Measurements from ENCODE around the gene TSKU.

Gene TSKU

DNA sequence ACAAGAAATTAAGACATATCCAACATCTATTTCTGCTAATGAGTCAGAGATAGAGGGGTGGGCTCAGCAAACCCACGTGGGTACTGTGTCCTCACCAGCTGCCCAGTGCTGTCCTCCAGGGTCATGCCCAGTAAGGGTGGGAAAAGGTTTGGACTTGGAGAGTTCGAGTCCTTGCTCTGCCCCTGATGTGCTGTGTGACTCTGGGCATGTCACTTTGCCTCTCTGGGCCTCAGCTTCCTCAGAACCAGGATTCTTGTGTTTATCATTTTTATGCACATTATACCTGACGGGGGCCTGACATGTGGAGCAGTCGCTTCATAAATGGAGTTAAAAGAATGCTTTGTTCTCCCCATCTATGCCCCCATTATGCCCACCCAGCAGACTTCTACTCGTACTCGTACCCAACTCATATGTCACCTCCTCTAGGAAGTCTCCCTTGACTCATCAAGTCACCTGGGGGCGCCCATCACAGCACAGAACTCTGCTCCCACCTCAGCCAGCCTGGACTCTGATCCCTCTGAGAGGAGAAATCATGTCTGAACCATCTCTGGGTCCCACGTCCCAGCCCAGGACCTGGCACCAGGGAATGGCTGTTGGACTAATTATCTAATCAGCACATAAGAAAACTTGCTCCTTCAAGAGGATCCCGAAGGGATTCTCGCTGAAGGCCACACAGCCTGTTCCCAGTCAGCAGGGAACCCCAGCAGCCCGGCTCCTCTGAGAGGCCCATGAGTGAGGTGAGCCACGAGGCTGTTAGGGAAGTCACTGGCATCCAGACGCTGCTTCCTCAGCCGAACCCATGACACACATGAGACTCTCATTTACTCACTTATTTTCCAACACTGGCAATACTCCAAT, 38.7 kb upstream of the TSKU start:
- Histone ChIP-seq H3K27me3 (ENCODE audit: control insufficient read depth, insufficient read depth, low read length) (no peaks in the 10 kb centered on the region), H3K4me3 (ENCODE audit: low read depth, low read length) (no peak overlapping the region), H3K9me3 (ENCODE audit: control insufficient read depth, insufficient read depth, low read depth, low read length) (no peaks in the 10 kb centered on the region), H3K4me1 (ENCODE audit: control insufficient read depth, insufficient read depth, low read length) (peaks cover 10% of the 10 kb centered on the region), H3K27ac (ENCODE audit: low read depth, low read length) (no peak overlapping the region), H3K36me3 (ENCODE audit: control insufficient read depth, insufficient read depth, low read length) (no peaks in the 10 kb centered on the region), H3K9ac (ENCODE audit: low read length) (no peak overlapping the region)

GRCh38 chr11:76745044-76745376, 38.1 kb upstream of the TSKU start:
- Histone ChIP-seq H3K27me3 (ENCODE audit: control insufficient read depth, insufficient read depth, low read length) (no peaks in the 10 kb centered on the region), H3K36me3 (ENCODE audit: control insufficient read depth, insufficient read depth, low read length) (no peaks in the 10 kb centered on the region), H3K4me3 (ENCODE audit: low read depth, low read length) (no peak overlapping the region), H3K27ac (ENCODE audit: low read depth, low read length) (no peak overlapping the region), H3K9ac (ENCODE audit: low read length) (no peak overlapping the region), H3K9me3 (ENCODE audit: control insufficient read depth, insufficient read depth, low read depth, low read length) (no peaks in the 10 kb centered on the region), H3K4me1 (ENCODE audit: control insufficient read depth, insufficient read depth, low read length) (peaks cover 10% of the 10 kb centered on the region)

DNA sequence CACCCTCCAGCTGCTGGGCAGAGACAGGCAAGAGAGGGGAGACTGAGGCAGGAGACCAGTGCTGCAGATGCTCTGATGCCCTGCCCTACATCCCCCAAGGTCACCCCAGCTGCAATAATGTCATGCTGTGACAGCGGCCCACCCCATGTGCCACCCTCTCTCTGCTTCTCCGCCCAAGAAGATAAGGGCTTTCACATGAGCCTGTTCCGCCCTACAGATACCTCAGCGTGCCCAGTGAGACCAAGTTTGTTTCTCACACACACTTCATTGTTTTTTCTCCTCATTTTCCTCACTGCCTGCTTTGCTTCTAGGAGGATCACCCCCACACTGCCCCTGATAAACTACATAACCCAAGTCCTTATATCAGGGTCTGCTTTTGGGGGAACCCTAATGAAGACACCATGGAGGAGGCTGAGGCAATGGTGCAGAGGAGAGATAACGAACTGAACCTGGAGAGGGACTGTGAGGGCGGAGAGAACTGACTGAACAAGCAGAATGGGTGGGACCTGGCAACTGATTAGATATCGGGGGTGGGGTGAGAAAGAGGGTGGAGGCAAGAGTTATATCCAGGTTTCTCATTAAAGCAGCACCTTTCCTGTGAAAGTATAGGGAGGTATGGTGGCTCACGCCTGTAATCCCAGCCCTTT, 37.5 kb upstream of the TSKU start:
- no peaks in the 10 kb centered on the region for H3K27me3 ChIP-seq (ENCODE audit: control insufficient read depth, insufficient read depth, low read length)
- no peaks in the 10 kb centered on the region for H3K36me3 ChIP-seq (ENCODE audit: control insufficient read depth, insufficient read depth, low read length)
- no peak overlapping the region for H3K27ac ChIP-seq (ENCODE audit: low read depth, low read length)
- no peak overlapping the region for H3K9ac ChIP-seq (ENCODE audit: low read length)
- H3K4me3 ChIP-seq (ENCODE audit: low read depth, low read length): no peak overlapping the region
- H3K4me1 ChIP-seq (ENCODE audit: control insufficient read depth, insufficient read depth, low read length): peaks cover 10% of the 10 kb centered on the region
- no peaks in the 10 kb centered on the region for H3K9me3 ChIP-seq (ENCODE audit: control insufficient read depth, insufficient read depth, low read depth, low read length)

GRCh38 chr11:76747153-76747914, 35.8 kb upstream of the TSKU start:
- Histone ChIP-seq H3K27ac (ENCODE audit: low read depth, low read length) (no peak overlapping the region), H3K4me3 (ENCODE audit: low read depth, low read length) (no peak overlapping the region), H3K27me3 (ENCODE audit: control insufficient read depth, insufficient read depth, low read length) (no peaks in the 10 kb centered on the region), H3K4me1 (ENCODE audit: control insufficient read depth, insufficient read depth, low read length) (peaks cover 16% of the 10 kb centered on the region), H3K36me3 (ENCODE audit: control insufficient read depth, insufficient read depth, low read length) (no peaks in the 10 kb centered on the region), H3K9me3 (ENCODE audit: control insufficient read depth, insufficient read depth, low read depth, low read length) (no peaks in the 10 kb centered on the region), H3K9ac (ENCODE audit: low read length) (no peak overlapping the region)

DNA sequence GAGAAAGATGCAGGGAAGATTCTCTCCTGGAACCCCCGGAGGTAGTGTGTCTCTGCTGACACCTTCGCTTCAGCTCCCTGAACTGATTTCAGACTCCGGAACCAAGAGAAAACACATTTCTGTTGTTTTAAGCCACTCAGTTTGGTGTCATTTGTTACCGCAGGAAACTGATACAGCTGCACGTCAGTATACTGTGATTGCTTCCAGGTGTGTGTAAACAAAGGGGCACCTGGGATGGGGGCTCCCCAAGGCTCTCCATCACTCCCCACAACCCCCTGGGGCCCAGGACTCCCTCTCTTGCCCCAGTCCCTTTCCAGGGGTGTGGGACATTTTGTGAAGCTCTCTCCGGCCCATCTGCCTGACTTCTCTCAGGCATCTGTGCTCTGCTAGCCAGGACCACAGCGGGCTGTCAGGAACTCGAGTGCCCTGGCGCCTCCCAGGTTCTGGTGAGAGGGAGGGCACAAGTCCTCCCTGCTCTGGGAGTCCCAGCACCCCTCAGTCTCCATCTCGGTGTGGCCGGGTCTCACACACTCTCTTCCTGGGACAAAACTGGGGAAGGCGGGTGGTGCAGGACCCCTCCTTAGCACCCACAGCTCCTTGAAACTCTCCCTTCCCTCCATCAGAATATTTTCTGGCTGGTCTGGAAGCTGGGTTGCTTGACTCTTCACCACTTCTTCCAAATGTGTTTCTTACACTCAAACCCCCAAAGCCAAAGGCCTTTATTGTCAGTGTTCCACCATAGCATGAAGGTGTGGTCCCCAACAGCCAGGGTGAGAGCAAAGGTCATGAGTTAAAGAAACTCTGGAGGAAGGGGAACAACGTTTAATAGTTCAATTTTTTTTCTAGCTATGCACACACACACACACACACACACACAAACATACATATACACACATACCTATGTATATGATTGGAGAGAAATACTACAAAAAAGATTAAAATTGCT, 35.0 kb upstream of the TSKU start:
- Histone ChIP-seq H3K4me3 (ENCODE audit: low read depth, low read length) (no peak overlapping the region), H3K36me3 (ENCODE audit: control insufficient read depth, insufficient read depth, low read length) (no peaks in the 10 kb centered on the region), H3K4me1 (ENCODE audit: control insufficient read depth, insufficient read depth, low read length) (peaks cover 22% of the 10 kb centered on the region), H3K9me3 (ENCODE audit: control insufficient read depth, insufficient read depth, low read depth, low read length) (no peaks in the 10 kb centered on the region), H3K27ac (ENCODE audit: low read depth, low read length) (no peak overlapping the region), H3K27me3 (ENCODE audit: control insufficient read depth, insufficient read depth, low read length) (no peaks in the 10 kb centered on the region), H3K9ac (ENCODE audit: low read length) (no peak overlapping the region)

GRCh38 chr11:76748948-76749347, 34.2 kb upstream of the TSKU start:
- H3K27ac ChIP-seq (ENCODE audit: low read depth, low read length): no peak overlapping the region
- no peaks in the 10 kb centered on the region for H3K9me3 ChIP-seq (ENCODE audit: control insufficient read depth, insufficient read depth, low read depth, low read length)
- H3K4me1 ChIP-seq (ENCODE audit: control insufficient read depth, insufficient read depth, low read length): peaks cover 22% of the 10 kb centered on the region
- H3K9ac ChIP-seq (ENCODE audit: low read length): no peak overlapping the region
- no peaks in the 10 kb centered on the region for H3K27me3 ChIP-seq (ENCODE audit: control insufficient read depth, insufficient read depth, low read length)
- no peaks in the 10 kb centered on the region for H3K36me3 ChIP-seq (ENCODE audit: control insufficient read depth, insufficient read depth, low read length)
- no peak overlapping the region for H3K4me3 ChIP-seq (ENCODE audit: low read depth, low read length)

DNA sequence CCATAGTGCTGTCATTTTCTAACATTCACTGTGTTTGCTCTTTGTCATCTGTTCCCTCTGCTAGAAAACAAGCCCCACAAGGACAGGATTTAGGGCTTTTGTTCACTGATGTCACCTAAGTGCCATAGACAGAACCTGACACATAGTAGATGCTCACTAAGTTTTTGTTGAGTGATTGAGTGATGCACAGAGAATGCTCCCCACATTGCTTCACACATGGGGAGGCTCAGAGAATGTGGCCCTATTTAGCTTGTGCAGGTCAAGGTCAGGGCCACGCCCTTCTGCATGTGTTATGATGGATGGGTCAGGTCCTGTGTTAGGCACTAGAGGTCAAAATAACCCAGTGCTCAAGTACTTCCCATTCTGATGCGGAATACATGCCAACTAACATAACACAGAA, 33.1 kb upstream of the TSKU start:
- H3K4me3 ChIP-seq (ENCODE audit: low read depth, low read length): no peak overlapping the region
- H3K4me1 ChIP-seq (ENCODE audit: control insufficient read depth, insufficient read depth, low read length): peaks cover 22% of the 10 kb centered on the region

GRCh38 chr11:76750746-76751145, 32.4 kb upstream of the TSKU start:
- H3K4me3 ChIP-seq (ENCODE audit: low read depth, low read length): no peak overlapping the region
- H3K27ac ChIP-seq (ENCODE audit: low read depth, low read length): no peak overlapping the region
- H3K27me3 ChIP-seq (ENCODE audit: control insufficient read depth, insufficient read depth, low read length): no peaks in the 10 kb centered on the region
- peaks cover 17% of the 10 kb centered on the region for H3K4me1 ChIP-seq (ENCODE audit: control insufficient read depth, insufficient read depth, low read length)
- no peak overlapping the region for H3K9ac ChIP-seq (ENCODE audit: low read length)
- no peaks in the 10 kb centered on the region for H3K36me3 ChIP-seq (ENCODE audit: control insufficient read depth, insufficient read depth, low read length)
- H3K9me3 ChIP-seq (ENCODE audit: control insufficient read depth, insufficient read depth, low read depth, low read length): no peaks in the 10 kb centered on the region

More for the DNA sequence above, 33.1 kb upstream of the TSKU start:
- no peaks in the 10 kb centered on the region for H3K27me3 ChIP-seq (ENCODE audit: control insufficient read depth, insufficient read depth, low read length)
- no peak overlapping the region for H3K9ac ChIP-seq (ENCODE audit: low read length)
- H3K36me3 ChIP-seq (ENCODE audit: control insufficient read depth, insufficient read depth, low read length): no peaks in the 10 kb centered on the region
- no peak overlapping the region for H3K27ac ChIP-seq (ENCODE audit: low read depth, low read length)
- H3K9me3 ChIP-seq (ENCODE audit: control insufficient read depth, insufficient read depth, low read depth, low read length): no peaks in the 10 kb centered on the region

DNA sequence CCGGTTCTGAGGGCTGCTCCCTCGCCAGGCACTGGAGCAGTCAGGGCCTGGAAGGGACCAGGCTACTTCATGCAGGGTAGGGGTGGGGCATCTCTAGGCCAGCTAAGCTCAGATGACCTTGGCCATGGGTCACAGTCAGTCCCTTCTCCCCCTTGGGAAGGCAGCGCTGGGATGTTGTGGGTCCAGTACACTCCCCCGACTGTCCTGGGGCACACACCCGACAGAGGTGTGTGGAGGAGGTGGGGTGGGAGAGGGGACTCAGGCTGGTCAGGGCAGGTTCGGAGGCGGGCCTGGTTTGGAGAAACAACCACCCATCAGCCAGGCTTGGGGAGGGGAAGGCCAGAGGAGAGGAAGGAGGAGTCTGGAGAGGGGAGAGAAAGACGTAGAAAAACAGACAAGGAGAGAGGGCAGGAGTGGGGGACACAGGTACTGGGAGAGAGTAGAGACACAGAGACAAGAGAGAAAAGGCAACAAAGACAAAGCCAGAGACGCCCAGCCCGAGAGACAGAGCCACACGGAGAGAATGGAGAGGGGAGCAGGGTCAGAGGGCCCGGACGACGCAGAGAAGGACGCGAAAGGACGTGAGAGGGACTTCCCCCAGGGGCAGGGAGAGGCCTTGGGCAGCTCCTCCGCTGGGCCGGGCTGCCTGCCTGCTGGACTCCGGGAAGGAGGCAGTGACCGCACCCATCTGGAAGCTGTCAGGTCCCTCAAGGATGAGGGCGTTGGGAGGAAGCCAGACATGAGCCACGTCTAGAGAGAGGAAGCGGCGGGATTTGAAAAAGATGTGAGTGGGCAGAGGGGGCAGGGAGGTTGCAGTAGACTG, 30.6 kb upstream of the TSKU start:
- no peaks in the 10 kb centered on the region for H3K27me3 ChIP-seq (ENCODE audit: control insufficient read depth, insufficient read depth, low read length)
- H3K27ac ChIP-seq (ENCODE audit: low read depth, low read length): no peak overlapping the region
- H3K4me3 ChIP-seq (ENCODE audit: low read depth, low read length): no peak overlapping the region
- H3K36me3 ChIP-seq (ENCODE audit: control insufficient read depth, insufficient read depth, low read length): no peaks in the 10 kb centered on the region
- no peak overlapping the region for H3K9ac ChIP-seq (ENCODE audit: low read length)
- peaks cover 15% of the 10 kb centered on the region for H3K4me1 ChIP-seq (ENCODE audit: control insufficient read depth, insufficient read depth, low read length)
- H3K9me3 ChIP-seq (ENCODE audit: control insufficient read depth, insufficient read depth, low read depth, low read length): no peaks in the 10 kb centered on the region

DNA sequence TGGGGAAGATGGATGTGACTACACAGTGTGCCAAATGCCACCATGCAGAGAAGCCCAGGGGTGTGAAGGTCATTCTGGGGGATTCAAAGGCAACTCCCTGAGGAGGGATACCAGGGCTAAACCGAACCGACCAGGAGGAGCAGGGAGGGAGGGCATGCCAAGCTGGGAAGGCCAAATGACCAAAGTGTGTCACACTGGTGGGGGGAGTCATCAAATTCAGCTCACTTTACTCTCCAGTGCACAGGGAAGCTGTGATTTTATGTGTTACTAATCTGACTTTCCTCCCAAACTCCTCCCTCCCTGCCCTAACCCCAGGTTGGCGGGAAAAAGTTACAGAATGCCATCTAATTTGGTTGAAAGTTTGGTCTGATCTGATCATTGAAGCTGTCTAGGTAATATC, 29.7 kb upstream of the TSKU start:
- Histone ChIP-seq H3K27me3 (ENCODE audit: control insufficient read depth, insufficient read depth, low read length) (no peaks in the 10 kb centered on the region), H3K4me1 (ENCODE audit: control insufficient read depth, insufficient read depth, low read length) (peaks cover 12% of the 10 kb centered on the region), H3K4me3 (ENCODE audit: low read depth, low read length) (no peak overlapping the region), H3K36me3 (ENCODE audit: control insufficient read depth, insufficient read depth, low read length) (no peaks in the 10 kb centered on the region), H3K9me3 (ENCODE audit: control insufficient read depth, insufficient read depth, low read depth, low read length) (no peaks in the 10 kb centered on the region), H3K27ac (ENCODE audit: low read depth, low read length) (no peak overlapping the region), H3K9ac (ENCODE audit: low read length) (no peak overlapping the region)
